HepG2 (cell line): Measurements from ENCODE around the gene PALM3. TPM values are rescaled to one million over a fixed set of nuclear protein-coding genes. Genes with fewer than 3 reads are reported as not detected.

Experiments used
- ATF1 ChIP-seq: IDR thresholded peaks from 2 replicates; pipeline ENCODE4 v1.6.1; 2016; ENCODE audit warnings: mild to moderate bottlenecking, control low read depth
- BCLAF1 ChIP-seq: fragments of 450-650 bp; IDR thresholded peaks from 2 replicates; pipeline ENCODE4 v1.6.1; 2017; ENCODE audit warnings: mild to moderate bottlenecking
- BORCS8-MEF2B ChIP-seq: sonication (generic); formaldehyde crosslinking; IDR thresholded peaks from 2 replicates; pipeline ENCODE4 v1.8.0; 2022; ENCODE audit warnings: mild to moderate bottlenecking, missing genetic modification reagents
- CEBPB ChIP-seq: IDR thresholded peaks from 2 replicates; pipeline ENCODE4 v1.6.1; 2011; ENCODE audit warnings: low read depth, low read length, improper control_type of control experiment, borderline replicate concordance
- MED8 ChIP-seq: sonication (generic); formaldehyde crosslinking; IDR thresholded peaks from 2 replicates; pipeline ENCODE4 v1.8.1; 2023; ENCODE audit warnings: mild to moderate bottlenecking, missing genetic modification reagents; ENCODE audit not compliant: insufficient replicate concordance
- PHF8 ChIP-seq: sonication (generic); formaldehyde crosslinking; IDR thresholded peaks from 2 replicates; pipeline ENCODE4 v1.5.0; 2020; ENCODE audit warnings: missing genetic modification reagents
- STAG1 ChIP-seq: sonication (generic); formaldehyde crosslinking; IDR thresholded peaks from 2 replicates; pipeline ENCODE4 v1.4.0; 2020; ENCODE audit warnings: missing genetic modification reagents
- TSC22D2 ChIP-seq: sonication (generic); formaldehyde crosslinking; IDR thresholded peaks from 2 replicates; pipeline ENCODE4 v1.5.1; 2020; ENCODE audit warnings: missing genetic modification reagents, mild to moderate bottlenecking, borderline replicate concordance
- ZBTB33 ChIP-seq: sonication (generic); formaldehyde crosslinking; IDR thresholded peaks from 2 replicates; pipeline ENCODE4 v1.4.0; 2020; ENCODE audit warnings: missing genetic modification reagents
- ZNF251 ChIP-seq: sonication (generic); formaldehyde crosslinking; IDR thresholded peaks from 2 replicates; pipeline ENCODE4 v1.9.0; 2021; ENCODE audit warnings: mild to moderate bottlenecking, missing genetic modification reagents
- ZNF33B ChIP-seq: sonication (generic); formaldehyde crosslinking; IDR thresholded peaks from 2 replicates; pipeline ENCODE4 v1.5.1; 2020; ENCODE audit warnings: mild to moderate bottlenecking, missing genetic modification reagents
- ZNF609 ChIP-seq: sonication (generic); formaldehyde crosslinking; IDR thresholded peaks from 2 replicates; pipeline ENCODE4 v1.4.0; 2020; ENCODE audit warnings: mild to moderate bottlenecking, missing genetic modification reagents, borderline replicate concordance
- ZUFSP ChIP-seq: sonication (generic); formaldehyde crosslinking; IDR thresholded peaks from 2 replicates; pipeline ENCODE4 v1.9.0; 2021; ENCODE audit warnings: missing genetic modification reagents, mild to moderate bottlenecking, borderline replicate concordance
- polyA plus RNA-seq, 8 experiments: library from polyadenylated mRNA; depleted of rRNA in 3 of 8; stranded (reverse) in 7 of 8; unstranded in 1 of 8; fragments of >200 nt; fragmentation: Illumina TruSeq in 4 of 8; extraction: Trizol in 4 of 8; gene quantifications; 2 replicates each; pipeline versions ENCODE4 v1.2.1 to v1.2.3, GENCODE V29; 2011 to 2016; ENCODE audit warnings: low read depth in 4 of 8, missing spikeins in 1 of 8, mixed read lengths in 1 of 8; ENCODE audit not compliant: insufficient read depth in 1 of 8
- total RNA-seq, 5 experiments: library from RNA; depleted of rRNA; stranded (reverse); fragments of >200 nt; fragmentation: Illumina TruSeq; extraction: Trizol; gene quantifications; 2 replicates each; pipeline ENCODE4 v1.2.3, GENCODE V29; 2016; ENCODE audit warnings: low read depth in 1 of 5
- TF ChIP-seq, protein P1 (sequence below): sonication (generic); formaldehyde crosslinking; IDR thresholded peaks from 2 replicates; pipeline ENCODE4 v1.8.1; 2023; ENCODE audit warnings: mild to moderate bottlenecking, moderate library complexity, missing genetic modification reagents
- TF ChIP-seq, protein P2 (sequence below): sonication (generic); formaldehyde crosslinking; IDR thresholded peaks from 2 replicates; pipeline ENCODE4 v1.5.0; 2020; ENCODE audit warnings: missing genetic modification reagents

The PALM3 gene
- total and polyA plus RNA-seq, 2 of the 13 experiments (the other 11 are each of a cell fraction or from before 2014, with no cell fraction given) = 0.79 to 2.4 TPM

GRCh38 chr19:14059093-14059480 lies 2.8 kb downstream of the PALM3 start (continued):
- TF ChIP-seq BORCS8-MEF2B (CRISPR knock-in tag) (no peak), ZNF609 (CRISPR knock-in tag) (no peak), ZNF33B (CRISPR knock-in tag) (0 out of 2 replicates have a peak, but pooled peaks have one; percentile 8), ZBTB33 (CRISPR knock-in tag) (peak; percentile 97), TSC22D2 (CRISPR knock-in tag) (no peak), ATF1 (CRISPR knock-in tag) (no peak), ZNF251 (CRISPR knock-in tag) (no peak), STAG1 (CRISPR knock-in tag) (peak; percentile 29; the same call in 1 of the 2 replicates), CEBPB (no peak), MED8 (CRISPR knock-in tag) (no peak), BCLAF1 (no peak), PHF8 (CRISPR knock-in tag) (no peak), ZUFSP (CRISPR knock-in tag) (no peak)
- TF ChIP-seq, protein P1, sequence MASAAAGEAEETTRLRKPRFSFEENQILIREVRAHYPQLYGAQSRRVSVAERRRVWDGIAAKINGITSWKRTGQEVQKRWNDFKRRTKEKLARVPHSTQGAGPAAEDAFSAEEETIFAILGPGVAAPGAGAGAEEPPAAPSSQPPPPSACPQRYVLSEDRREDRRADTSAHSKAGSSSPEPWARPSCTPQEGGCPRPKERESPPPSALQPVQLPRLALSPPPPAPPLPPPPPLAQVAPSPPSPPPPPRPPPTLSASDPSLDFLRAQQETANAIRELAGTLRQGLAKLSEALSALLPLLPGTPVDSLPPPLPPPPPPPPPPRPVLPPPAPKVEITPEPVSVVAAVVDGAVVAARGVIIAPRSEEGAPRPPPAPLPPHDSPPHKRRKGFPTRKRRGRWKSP (CRISPR knock-in tag) = no peak
- TF ChIP-seq, protein P2, sequence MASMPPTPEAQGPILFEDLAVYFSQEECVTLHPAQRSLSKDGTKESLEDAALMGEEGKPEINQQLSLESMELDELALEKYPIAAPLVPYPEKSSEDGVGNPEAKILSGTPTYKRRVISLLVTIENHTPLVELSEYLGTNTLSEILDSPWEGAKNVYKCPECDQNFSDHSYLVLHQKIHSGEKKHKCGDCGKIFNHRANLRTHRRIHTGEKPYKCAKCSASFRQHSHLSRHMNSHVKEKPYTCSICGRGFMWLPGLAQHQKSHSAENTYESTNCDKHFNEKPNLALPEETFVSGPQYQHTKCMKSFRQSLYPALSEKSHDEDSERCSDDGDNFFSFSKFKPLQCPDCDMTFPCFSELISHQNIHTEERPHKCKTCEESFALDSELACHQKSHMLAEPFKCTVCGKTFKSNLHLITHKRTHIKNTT (CRISPR knock-in tag) = no peak
